Measurements from ENCODE around the gene PCDHGA1. TPM values are rescaled to one million over a fixed set of nuclear protein-coding genes. Genes with fewer than 3 reads are reported as not detected.
A peak's percentile ranks its signal among the peaks of the same experiment; 100 is the strongest.

Gene PCDHGA1
- total RNA-seq, 1 donor from 2014 or later = under 0.01 TPM

DNA sequence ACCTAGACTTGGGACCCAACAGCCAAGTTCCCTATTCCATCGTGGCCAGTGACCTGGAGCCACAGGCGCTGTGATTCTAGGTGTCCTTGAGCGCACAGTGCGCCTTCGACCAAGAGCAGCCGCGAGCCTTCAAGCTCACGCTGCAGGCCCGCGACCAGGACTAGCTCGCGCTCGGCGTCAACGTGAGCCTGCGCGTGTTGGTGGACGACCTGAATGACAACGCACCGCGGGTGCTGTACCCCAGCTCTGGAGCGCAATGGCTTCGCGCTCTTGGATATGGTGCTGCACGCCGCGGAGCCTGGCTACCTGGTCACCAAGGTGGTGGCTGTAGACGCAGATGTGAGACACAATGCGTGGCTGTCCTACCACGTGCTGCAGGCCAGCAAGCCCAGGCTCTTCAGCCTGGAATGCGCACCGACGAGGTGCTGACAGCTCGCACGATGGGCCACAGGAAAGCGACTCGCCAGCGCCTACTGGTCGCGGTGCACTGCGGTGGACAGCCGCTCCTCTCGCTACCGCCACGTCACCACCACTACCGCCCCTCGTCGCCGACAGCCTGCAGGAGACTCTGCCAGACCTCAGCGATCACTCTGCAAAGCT, 111.4 kb downstream of the PCDHGA1 start:
- DNase-seq (ENCODE audit: low read depth) = no peak
- no peaks in the 10 kb centered on the region for H3K27me3 ChIP-seq (ENCODE audit: control insufficient read depth, insufficient read depth, low read length)
- TF ChIP-seq CTCF (IDR thresholded peaks at IDR 0.05; ENCODE audit: insufficient read depth, low read length, severe bottlenecking) = no peak
- no peak for FAIRE-seq
- no peaks in the 10 kb centered on the region for H3K36me3 ChIP-seq (ENCODE audit: control insufficient read depth, insufficient read depth, low read length)
- H3K4me3 ChIP-seq (ENCODE audit: low read depth, low read length) = no peak overlapping the region

DNA sequence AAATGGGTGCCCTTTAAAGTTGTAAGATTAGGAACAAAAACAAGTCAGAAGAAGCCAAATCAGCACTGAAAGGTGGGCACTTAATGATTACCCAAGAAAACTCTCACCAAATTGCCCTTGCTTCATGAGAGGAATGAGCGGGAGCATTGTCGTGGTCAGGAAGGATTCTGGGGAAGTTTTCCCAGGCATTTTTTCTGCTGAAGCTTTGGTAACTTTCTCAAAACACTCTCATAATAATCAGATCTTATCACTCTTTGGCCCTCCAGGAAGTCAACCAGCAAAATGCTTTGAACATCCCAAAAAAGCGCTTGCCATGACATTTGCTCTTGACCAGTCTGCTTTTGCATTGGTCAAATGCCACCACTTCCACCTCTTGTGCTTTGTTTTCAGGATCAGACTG, 135.0 kb downstream of the PCDHGA1 start:
- Histone ChIP-seq H3K36me3 (ENCODE audit: control insufficient read depth, insufficient read depth, low read length) (no peaks in the 10 kb centered on the region), H3K4me3 (ENCODE audit: low read depth, low read length) (no peak overlapping the region), H3K27me3 (ENCODE audit: control insufficient read depth, insufficient read depth, low read length) (no peaks in the 10 kb centered on the region)
- TF ChIP-seq CTCF (IDR thresholded peaks at IDR 0.05; ENCODE audit: insufficient read depth, low read length, severe bottlenecking) = no peak
- DNase-seq (ENCODE audit: low read depth) = no peak
- FAIRE-seq = no peak

GRCh38 chr5:141475625-141476131, 145.4 kb downstream of the PCDHGA1 start, which contains the start of gene PCDHGC3:
TSS of gene PCDHGC3 (plus strand) at chr5:141475966. CDS start at chr5:141476117, 151 bp downstream.
- peak within 1 kb of the TSS; percentile 56 for H3K4me3 ChIP-seq (ENCODE audit: low read depth, low read length)
- peak; percentile 31 for TF ChIP-seq CTCF (IDR thresholded peaks at IDR 0.05; ENCODE audit: insufficient read depth, low read length, severe bottlenecking)
- peaks cover 1% of the 10 kb centered on the region for H3K36me3 ChIP-seq (ENCODE audit: control insufficient read depth, insufficient read depth, low read length)
- DNase-seq (ENCODE audit: low read depth) (peak; percentile 88), FAIRE-seq (peak; percentile 76)
- H3K27me3 ChIP-seq (ENCODE audit: control insufficient read depth, insufficient read depth, low read length) = no peaks in the 10 kb centered on the region

DNA sequence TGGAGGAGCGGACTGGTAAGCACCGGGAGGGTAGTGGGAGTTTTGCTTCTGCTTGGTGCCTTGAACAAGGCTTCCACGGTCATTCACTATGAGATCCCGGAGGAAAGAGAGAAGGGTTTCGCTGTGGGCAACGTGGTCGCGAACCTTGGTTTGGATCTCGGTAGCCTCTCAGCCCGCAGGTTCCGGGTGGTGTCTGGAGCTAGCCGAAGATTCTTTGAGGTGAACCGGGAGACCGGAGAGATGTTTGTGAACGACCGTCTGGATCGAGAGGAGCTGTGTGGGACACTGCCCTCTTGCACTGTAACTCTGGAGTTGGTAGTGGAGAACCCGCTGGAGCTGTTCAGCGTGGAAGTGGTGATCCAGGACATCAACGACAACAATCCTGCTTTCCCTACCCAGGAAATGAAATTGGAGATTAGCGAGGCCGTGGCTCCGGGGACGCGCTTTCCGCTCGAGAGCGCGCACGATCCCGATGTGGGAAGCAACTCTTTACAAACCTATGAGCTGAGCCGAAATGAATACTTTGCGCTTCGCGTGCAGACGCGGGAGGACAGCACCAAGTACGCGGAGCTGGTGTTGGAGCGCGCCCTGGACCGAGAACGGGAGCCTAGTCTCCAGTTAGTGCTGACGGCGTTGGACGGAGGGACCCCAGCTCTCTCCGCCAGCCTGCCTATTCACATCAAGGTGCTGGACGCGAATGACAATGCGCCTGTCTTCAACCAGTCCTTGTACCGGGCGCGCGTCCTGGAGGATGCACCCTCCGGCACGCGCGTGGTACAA, 146.0 kb downstream of the PCDHGA1 start:
- Histone ChIP-seq H3K27me3 (ENCODE audit: control insufficient read depth, insufficient read depth, low read length) (no peaks in the 10 kb centered on the region), H3K4me3 (ENCODE audit: low read depth, low read length) (peak overlapping the region; percentile 56), H3K36me3 (ENCODE audit: control insufficient read depth, insufficient read depth, low read length) (peaks cover 1% of the 10 kb centered on the region)
- DNase-seq (ENCODE audit: low read depth) (peak; percentile 52), FAIRE-seq (no peak)
- TF ChIP-seq CTCF (IDR thresholded peaks at IDR 0.05; ENCODE audit: insufficient read depth, low read length, severe bottlenecking) = no peak

GRCh38 chr5:141477044-141477575, 146.8 kb downstream of the PCDHGA1 start:
- no peaks in the 10 kb centered on the region for H3K27me3 ChIP-seq (ENCODE audit: control insufficient read depth, insufficient read depth, low read length)
- FAIRE-seq (no peak), DNase-seq (ENCODE audit: low read depth) (no peak)
- peaks cover 1% of the 10 kb centered on the region for H3K36me3 ChIP-seq (ENCODE audit: control insufficient read depth, insufficient read depth, low read length)
- no peak for TF ChIP-seq CTCF (IDR thresholded peaks at IDR 0.05; ENCODE audit: insufficient read depth, low read length, severe bottlenecking)
- peak overlapping the region; percentile 56 for H3K4me3 ChIP-seq (ENCODE audit: low read depth, low read length)

All from bronchial epithelial cell (primary cell).